ENCODE results near the gene ECE1. TPM values are rescaled to one million over a fixed set of nuclear protein-coding genes. Genes with fewer than 3 reads are reported as not detected.
"Not testable (repeated sequence)": the region's sequence is repeated elsewhere in the genome, so short reads cannot be mapped to it uniquely, and the experiment has no call there.

Gene ECE1
- total RNA-seq, 1 donor from 2014 or later, result 53.5 TPM

DNA sequence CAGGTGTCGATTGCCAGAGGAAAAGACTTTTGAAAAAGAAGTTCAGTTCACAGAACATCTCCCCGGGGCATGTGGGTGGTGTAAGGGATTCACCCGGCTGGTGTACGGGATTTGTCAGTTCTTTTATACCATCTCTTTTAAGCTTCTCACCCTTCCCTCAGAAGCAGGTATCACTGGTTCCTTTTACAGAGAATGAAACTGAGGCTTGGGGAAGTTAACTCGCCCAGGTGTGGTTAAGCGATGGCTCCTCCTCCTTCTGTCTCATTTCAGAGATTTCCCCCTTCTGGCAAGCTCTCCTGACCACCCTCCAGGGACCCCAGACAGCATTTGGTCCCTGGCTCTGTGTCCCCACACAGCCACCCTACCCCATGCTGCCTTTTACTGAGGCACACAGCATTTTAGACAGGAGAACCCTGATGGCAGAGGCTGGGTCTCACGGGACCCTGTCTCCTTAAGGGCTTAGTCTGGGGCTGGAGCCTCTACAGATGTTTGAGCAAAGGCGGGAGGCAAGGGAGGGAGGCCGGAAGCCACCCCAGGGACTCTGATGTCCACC is 2.8 kb upstream of the ECE1 start:
- intact Hi-C loops (cut with micrococcal nuclease), result loop anchor here (5.0 kb wide), 1 partner anchor 489 kb away; the partner anchor contains the start of gene USP48

DNA sequence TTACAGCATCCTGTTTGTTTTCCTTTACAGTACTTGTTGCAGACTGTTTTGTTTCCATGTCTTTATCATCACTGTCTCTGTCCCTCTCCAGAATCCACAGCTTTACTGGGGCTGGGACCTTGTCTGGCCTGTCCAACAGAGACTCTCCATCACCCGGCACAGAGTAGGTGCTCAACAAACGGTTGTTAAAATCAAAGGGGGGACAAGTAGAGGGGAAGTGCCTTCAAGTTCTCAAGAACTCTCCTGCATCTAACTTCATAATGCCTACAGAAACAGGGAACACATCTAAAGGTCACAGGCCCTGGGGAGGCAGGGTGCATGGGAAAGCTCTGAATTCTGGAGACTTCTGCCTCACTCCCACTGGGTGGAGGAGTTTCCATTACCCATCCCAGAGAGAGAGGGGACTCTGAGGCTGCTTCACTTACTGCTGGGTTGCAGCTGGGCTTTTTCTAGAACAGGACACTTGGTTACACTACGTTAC is 2.3 kb upstream of the ECE1 start:
- intact Hi-C loops (cut with micrococcal nuclease), result loop anchor here (5.0 kb wide), 1 partner anchor 490 kb away; the partner anchor contains the start of gene USP48

DNA sequence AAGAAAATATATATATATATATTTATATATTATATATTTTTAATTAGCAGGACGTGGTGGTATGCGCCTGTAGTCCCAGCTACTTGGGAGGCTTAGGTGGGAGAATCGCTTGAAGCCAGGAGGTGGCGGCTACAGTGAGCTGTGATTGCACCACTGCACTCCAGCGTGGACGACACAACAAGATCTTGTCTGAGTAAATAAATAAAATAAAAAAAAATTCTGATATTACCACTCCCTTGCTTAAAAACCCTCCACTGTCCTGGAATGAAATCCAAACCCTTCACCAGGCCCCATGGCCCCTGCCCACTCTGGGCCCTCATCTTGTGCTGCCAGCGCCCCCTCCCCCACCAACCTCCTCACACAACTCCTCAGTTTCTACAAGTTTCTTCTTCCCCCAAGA is 1.7 kb upstream of the ECE1 start:
- intact Hi-C loops (cut with micrococcal nuclease), result loop anchor here (5.0 kb wide), 1 partner anchor 490 kb away; the partner anchor contains the start of gene USP48

DNA sequence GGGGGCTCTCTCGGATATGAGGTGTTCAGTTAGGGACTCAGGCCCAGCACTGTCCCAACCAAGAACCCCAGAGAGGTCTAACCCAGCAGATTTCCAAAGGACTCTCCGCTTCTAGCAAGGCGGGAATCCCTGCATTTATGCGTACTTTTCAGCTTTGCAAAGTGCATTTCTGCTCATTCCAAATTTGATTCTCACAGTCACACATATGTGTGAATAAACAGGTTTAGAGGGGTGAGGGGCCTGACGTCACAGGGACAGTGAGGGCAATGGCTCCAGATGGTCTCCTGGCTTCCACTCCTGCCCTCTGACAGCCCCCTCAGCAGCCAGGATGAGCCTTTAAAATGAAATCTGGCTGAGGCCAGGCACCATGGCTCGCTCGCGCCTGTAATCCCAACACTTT is 921 bp upstream of the ECE1 start:
- intact Hi-C loops (cut with micrococcal nuclease), result loop anchor here (5.0 kb wide), 1 partner anchor 491 kb away; the partner anchor contains the start of gene USP48

DNA sequence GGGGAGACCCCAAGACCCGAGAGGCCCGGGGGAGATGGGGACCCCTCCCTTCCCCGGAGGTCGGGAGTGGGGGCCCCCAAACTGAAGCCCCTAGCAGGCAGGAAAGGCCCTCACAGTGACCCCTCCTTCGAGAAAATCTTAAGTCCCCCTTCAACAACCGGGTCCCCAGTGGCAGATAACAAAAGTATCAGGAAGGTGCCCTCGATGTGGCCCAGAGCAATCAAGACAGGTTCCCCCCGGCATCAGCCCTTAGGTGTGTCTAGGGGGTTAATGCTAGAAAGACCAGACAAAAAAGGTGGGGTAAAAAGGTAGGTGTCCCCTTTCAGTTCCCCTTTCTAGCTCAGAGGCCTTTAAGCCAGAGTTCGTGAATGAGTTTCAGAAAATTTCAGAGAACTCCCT is 282 bp upstream of the ECE1 start:
- intact Hi-C loops (cut with micrococcal nuclease), result loop anchor here (5.0 kb wide), 1 partner anchor 492 kb away; the partner anchor contains the start of gene USP48

DNA sequence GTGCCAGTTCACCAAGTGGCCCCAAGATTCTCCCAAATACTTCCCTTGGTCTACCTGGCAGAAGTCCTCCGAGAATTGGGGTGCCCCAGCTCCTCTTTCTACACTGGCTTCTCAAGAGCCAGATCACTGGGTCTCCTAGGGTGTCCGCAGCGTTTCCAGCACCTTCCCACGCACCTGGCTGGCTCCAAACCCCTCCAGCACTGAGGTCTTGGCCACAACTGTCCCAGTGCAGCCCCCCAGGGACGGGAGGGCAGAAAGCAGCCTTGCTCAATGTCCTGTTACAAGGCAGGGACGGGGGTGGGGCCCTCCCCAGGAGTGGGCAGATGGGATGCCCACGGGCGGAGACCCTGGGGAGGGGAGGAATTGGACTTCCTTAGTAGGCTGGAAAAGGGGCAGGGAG is 1.1 kb downstream of the ECE1 start:
- intact Hi-C loops (cut with micrococcal nuclease), result no loop called here

DNA sequence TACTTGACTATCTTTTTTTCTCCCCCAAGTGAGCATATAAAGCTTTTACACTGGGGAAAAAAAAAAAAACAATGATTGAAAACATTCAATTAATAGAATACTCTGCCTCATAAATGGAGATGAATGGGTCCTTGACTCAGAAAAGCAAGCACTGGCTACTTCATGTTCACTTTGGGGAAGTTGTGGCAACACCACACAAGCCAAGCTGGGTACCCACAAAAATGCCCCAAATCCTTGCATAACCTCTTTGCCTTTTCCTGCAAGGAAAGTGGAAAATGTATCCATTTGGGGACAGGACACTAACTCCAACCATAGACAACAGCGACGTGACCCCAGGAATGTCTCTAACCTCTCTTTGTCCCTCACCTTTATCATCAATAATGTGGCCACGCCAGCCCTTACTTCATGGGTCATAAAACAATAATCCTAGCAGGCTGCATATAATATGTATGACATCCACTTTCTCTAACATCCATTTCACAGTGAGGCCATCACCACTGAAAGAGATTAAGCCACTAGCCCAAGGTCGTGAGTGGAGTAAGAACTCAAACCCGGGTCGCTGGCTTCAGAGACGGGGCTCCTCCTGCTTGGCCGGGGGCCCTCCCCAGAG is 2.3 kb downstream of the ECE1 start:
- intact Hi-C loops (cut with micrococcal nuclease), result no loop called here

DNA sequence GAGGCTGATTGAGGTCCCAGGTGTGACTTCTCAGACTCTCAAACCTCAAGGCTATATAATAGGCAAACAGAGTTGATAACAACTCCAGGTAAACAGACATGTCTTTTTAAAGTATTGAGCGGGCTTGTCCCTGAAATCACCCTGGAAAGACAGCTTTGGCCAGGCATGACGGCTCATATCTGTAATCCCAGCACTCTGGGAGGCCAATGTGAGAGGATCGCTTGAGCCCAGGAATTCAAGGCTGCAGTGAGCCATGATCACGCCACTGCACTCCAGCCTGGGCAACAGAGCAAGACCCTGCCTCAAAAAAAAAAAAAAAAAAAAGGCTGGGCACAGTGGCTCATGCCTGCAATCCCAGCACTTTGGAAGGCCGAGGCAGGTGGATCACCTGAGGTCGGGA is 4.9 kb downstream of the ECE1 start:
- intact Hi-C loops (cut with micrococcal nuclease), result not testable (repeated sequence)

DNA sequence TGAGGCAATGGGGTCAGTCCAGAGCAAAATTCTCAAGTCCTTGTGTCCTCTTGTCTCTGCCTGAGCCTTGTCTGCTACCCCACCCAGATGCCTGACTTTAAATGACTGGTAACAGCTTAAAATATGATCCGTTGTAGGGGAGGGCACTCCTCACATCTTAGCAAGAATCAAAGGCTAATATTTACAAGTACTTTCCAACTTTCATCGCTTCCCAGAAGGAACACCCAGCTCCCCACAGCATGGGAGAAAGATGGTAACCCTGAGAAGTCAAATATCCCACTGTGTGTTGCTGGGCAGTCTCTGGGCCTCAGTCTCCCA is 5.2 kb downstream of the ECE1 start:
- intact Hi-C loops (cut with micrococcal nuclease), result no loop called here

DNA sequence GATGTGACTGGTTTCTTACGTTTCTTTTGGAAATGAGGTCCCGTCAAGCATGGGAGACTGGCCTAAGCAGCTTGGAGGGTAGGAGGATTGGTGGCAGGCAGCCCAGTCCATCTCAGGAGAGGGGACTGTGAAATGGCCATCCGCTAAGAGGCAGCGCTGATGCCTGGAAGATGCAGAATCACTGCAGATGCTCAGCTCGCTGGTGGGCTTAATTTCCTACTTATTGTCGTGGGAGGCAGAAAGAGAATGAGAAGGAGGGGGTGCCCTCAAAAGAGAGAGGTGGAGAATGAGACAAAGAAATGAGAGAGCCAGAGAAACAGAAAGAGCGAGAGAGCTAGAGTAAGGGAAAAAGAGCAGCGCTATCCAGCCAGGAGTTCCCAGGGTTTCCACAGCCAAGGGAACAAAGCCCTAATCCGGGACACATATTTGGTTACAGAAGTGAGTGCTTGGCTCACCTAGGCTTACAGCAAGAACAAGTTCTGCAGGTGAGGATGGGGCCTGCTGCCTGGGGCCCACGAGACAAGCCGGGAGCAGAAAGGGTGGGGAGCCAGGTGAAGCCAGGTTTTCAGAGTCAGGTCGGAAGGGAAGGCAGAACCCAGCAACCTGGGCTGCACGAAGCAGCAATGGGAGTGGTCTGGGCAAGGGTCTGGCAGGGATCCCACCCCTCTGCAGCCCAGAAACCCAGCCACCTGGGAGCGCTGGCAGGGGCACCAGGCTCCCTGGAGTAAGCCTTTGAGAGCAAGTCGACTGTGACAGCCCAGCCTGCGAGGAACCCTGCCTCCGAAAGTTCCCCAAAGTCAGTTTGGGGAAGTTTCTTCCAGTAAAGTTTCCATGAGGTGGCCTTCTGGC is 5.8 kb downstream of the ECE1 start:
- intact Hi-C loops (cut with micrococcal nuclease), result no loop called here

DNA sequence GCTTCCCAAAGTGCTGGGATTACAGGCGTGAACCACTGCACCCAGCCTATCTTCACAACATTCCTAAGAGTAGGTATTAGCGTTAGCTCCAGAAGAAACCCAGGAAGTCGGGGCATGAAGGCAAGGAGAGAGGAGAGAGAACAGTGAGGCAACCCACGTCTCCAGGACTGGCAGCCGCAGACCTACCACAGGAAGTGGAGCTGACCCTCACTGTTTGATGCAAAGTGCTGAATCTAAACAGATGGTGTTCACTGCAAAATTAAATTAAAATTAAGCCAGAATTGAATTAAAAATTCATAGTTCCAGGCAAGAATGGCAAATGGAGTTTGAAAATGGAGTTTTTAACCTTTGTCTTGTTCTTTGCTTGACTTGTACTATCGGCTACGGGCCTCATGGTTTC is 6.7 kb downstream of the ECE1 start:
- intact Hi-C loops (cut with micrococcal nuclease), result no loop called here

DNA sequence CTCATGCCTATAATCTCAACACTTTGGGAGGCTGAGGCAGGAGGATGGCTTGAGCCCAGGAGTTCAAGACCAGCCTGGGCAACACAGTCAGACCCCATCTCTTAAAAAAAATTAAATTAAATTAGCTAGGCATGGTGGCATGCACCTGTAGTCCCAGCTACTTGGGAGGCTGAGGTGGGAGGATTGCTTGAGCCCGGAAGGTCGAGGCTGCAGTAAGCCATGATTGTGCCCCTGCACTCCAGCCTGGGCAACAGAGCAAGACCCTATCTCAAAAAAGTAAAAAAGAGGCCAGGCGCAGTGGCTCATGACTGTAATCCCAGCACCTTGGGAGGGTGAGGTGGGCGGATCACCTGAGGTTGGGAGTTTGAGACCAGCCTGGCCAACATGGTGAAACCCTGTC is 8.2 kb downstream of the ECE1 start:
- intact Hi-C loops (cut with micrococcal nuclease), result not testable (repeated sequence)

DNA sequence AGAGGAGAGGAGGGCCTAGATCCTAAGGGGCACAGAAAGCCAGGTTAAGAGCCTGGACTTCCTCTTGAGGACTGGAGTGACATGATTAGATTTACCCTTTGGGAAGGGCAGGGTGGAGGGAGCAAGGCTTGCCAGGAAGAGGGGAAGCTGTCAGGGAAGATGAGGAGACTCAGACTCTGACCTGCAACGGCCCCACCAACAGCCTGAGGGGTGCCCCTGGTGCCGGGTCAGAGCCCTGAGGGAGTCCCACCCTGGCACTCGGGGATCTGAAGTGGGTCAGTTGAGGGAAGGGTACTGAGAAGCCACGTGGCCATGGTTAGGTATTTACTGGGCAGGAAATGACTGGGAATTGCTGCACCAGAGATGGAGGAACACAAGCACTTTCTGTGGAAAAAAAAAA is 9.8 kb downstream of the ECE1 start:
- intact Hi-C loops (cut with micrococcal nuclease), result no loop called here

DNA sequence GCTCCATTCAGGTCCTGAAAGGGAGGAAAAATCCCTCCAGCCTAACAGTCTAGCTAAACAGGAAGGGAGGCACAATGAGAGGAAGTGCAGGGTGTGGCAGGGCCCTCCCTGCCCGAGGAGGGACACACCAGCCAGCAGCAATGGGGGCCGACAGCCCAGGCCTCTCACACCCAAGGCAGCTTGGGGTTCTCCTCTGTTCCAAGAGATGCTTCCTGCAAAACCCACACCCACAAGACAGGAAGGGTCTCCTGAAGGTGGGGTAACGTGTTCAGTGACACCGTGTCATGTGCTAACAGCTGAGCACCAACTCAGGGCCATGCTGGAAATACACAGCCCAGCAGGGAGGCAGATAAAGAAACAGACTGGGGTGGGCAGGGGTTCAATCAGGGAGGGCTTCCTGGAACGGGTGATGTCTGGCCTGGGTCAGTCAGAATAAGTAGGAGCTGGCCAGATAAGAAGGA is 10.2 kb downstream of the ECE1 start:
- intact Hi-C loops (cut with micrococcal nuclease), result no loop called here

DNA sequence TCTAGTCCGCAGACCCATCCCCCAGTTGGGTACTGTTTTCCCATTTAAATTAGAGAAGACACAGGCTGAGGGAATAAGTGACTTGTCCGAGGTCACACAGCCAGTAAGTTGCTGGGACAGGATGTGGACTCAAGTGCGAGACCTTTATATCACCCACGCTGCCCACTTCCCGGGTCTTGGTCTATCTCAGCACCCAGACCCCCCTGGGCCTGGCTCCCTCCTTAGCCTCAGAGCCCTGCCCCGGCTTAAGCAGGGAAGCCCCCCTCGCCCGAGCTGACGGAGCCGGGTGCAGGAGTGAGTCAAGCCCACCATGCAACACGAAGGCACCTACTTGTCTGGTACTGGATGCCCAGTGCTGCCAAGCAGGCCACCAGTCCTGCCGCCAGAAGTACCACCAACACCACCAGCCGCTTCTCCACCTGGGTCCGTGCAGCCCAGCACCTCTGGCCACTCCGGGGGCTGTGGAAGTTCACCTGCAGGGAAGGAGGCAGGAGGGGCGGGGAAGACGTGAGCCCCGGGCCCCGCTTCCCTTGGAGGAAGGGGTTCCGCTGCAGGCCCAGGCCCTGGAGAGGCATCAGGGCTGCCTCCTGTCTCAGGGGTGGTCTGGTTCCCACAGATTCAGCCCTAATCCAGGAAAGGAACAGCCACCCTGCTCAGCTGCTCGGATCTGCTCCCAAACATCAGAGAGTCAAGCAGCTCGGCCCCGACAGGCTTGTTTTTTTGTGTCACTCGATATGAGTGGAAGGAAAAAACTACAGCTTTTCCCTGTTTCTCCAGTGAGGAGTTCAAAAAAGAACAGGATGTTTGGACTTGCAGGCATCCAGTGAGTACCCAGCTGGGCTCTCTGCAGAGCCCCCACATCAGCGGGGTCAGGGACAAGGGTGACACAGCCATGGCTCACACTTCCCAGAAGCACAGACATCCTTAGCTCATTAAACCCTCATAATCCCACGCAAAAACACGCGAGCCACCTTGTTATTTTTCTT is 11.1 kb downstream of the ECE1 start:
- intact Hi-C loops (cut with micrococcal nuclease), result no loop called here

DNA sequence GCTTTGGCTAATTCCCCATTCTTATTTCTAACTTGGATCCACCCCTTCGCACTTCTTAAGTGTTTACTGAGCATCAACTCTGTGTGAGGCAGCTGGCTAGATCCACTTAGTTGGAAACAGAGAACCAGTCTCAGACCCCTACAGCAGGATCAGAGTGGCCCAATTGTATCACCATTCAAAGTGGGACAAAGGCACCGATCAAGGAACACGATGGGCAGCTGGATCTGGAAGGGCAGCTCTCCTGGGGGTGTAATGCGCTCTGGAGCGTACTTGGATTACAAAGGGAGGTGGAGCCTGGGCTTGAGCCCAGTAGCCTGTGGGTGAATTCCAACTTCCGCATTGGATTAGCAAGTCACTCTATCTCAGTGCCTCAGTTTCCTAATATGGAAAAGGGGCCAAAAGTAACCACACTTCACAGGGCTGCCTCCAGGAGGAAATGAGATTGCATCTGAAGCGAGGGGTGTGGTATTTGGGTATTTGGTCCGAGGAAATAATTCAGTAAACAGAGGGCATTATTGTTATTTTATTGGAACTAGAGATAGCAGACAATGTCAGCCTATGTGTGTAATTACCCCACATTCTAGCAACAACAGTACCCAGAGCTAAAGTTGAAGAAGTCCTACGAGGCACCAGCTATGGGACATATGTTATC is 11.9 kb downstream of the ECE1 start:
- intact Hi-C loops (cut with micrococcal nuclease), result no loop called here

DNA sequence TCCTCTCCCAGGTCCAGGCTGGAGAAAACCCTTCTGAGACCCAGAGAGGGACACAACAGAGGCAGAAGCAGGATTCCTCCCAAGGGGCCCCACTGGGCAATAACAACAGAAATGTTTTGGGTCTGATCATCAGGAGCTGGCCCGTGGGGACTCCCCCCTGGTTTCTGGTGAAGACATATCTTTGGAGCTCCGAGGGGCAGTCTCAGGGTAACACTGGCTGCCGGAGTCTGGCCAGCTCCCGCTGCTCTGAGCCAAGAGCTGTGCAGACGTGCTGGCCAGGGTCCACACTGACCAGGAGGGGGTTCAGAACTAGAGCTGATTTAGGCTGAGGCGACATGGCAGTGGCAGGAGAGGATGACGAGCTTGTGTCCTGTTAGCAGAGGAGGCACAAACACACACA is 13.1 kb downstream of the ECE1 start:
- intact Hi-C loops (cut with micrococcal nuclease), result no loop called here

DNA sequence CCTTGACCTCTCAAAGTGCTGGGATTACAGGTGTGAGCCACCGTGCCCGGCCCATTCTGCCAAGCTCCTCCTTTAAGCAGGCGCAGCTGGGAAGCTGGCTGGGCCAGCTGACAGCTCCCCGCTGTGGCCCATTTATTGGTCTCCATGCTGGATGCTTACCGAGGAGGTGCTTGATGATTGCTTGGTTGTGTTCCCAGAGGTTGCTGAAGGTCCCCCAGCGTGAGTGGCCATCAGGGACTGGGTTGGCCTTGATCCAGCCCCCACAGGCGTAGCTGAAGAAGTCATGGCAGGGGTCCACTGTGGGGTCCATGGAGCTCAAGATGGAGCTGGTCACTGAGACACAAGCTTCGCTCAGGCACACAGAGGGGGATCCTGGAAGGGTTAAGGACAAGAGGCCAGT is 17.7 kb downstream of the ECE1 start:
- intact Hi-C loops (cut with micrococcal nuclease), result no loop called here

DNA sequence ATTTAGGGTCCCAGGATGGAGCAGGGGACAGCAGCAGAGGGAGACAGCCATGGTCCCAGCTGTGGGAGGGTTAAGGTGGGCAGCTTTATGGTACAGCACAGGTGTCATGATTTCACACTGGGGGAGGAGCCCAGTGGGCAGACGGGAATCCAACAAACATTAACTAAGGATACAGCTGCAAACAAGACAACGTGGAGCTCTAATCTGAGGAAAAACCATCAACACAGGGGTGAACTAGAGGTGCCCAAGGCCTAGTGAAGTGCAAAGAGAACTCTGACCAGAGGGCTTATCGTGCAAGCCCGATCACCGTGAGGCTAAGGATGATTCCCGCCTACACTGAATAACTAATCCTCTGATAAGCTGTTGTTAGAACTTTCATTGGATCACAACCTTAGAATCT is 18.7 kb downstream of the ECE1 start:
- intact Hi-C loops (cut with micrococcal nuclease), result loop anchor here (2.0 kb wide), 1 partner anchor 23 kb away; no protein-coding TSS in a partner anchor

DNA sequence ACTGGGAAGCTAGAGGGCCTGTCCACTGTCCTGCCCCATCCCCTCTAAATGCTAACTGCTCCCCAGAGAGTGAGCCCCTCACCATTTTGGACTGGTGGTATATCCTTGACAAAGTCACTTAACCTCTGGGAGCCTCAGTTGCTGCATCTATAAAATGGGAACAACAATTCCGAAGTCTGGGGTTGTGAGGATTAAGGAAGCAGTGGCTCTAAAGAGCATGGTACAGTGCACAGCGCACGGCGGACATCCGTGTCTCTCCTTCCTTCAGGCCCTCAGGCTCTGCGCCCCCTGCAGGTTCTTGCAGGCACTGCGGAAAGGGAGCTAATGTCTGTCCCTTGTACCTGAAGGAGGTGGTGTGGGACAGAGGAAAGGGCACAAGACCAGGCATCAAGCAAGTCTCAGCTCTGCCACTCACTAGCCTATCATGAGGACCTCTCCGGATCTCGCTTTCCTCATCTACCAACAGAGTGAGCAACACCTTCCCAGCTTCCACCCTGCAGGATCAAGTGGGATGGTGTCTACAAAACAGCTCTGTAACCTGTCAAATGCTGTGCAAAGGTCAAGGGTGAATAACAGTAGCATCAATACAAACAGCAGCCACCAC is 20.1 kb downstream of the ECE1 start:
- intact Hi-C loops (cut with micrococcal nuclease), result loop anchor here (2.0 kb wide), 1 partner anchor 25 kb away; no protein-coding TSS in a partner anchor

All from T-helper 2 cell treated with Interferon-gamma antibody and Interleukin-4, amounts not matched to agents 100 ng/mL and 5 ng/mL, for 36 hours (primary cell).